ENCODE results near the gene TLK1. TPM values are rescaled to one million over a fixed set of nuclear protein-coding genes. Genes with fewer than 3 reads are reported as not detected.

Gene TLK1
- total and polyA plus RNA-seq, 2 experiments from 2014 or later = 9.2 to 21.8 TPM

- no peak overlapping the region for H3K4me2 ChIP-seq
- no peaks in the 10 kb centered on the region for H3K9me3 ChIP-seq (ENCODE audit: low read depth)
- H3K4me1 ChIP-seq (ENCODE audit: insufficient read depth) = no peaks in the 10 kb centered on the region
- 92% methylated on average over 2 of the region's 2 CpGs for WGBS (ENCODE audit: low lambda C conversion rate, missing lambda C conversion rate)
- no peaks in the 10 kb centered on the region for H3K9me2 ChIP-seq (replicated peaks; ENCODE audit: insufficient read depth)
- no peaks in the 10 kb centered on the region for H3K79me2 ChIP-seq
- no peak overlapping the region for H3K27ac ChIP-seq
- no peak for TF ChIP-seq EZH2phosphoT487 (IDR thresholded peaks at IDR 0.05; ENCODE audit: low read depth, severe bottlenecking, unreplicated experiment)
- no peak for TF ChIP-seq CTCF (IDR thresholded peaks at IDR 0.05; ENCODE audit: poor library complexity)
- no peak for TF ChIP-seq EZH2 (IDR thresholded peaks at IDR 0.05; ENCODE audit: borderline replicate concordance)
- no peak for DNase-seq (ENCODE audit: low spot score)
- no peaks in the 10 kb centered on the region for H4K20me1 ChIP-seq (ENCODE audit: insufficient read depth, poor library complexity, severe bottlenecking)
- H3K27me3 ChIP-seq = no peaks in the 10 kb centered on the region
- H3K4me3 ChIP-seq = no peak overlapping the region
- no peak overlapping the region for H2AFZ ChIP-seq
- no peaks in the 10 kb centered on the region for H3K36me3 ChIP-seq (replicated peaks; ENCODE audit: insufficient read depth, low read depth)
Measured at GRCh38 chr2:171004363-171004762, 156.3 kb downstream of the TLK1 start.

DNA sequence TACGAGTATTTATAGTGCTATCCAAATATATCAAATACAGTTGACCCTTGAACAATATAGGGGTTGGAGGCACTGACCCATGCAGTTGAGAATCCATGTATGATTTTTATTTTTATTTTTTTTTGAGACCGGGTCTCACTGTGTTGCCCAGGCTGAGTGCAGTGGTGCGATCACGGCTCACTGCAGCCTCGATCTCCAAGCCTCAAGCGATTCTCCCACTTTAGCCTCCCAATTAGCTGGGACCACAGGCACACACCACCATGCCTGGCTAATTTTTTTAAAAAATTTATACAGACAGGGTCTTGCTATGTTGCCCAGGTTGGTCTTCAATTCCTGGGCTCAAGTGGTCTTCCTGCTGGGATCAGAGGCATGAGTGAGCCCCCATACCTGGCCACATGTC lies 161.0 kb downstream of the TLK1 start:
- Histone ChIP-seq H3K4me3 (no peak overlapping the region), H3K79me2 (no peaks in the 10 kb centered on the region), H3K9me3 (ENCODE audit: low read depth) (no peaks in the 10 kb centered on the region), H3K4me1 (ENCODE audit: insufficient read depth) (no peaks in the 10 kb centered on the region), H3K4me2 (no peak overlapping the region), H4K20me1 (ENCODE audit: insufficient read depth, poor library complexity, severe bottlenecking) (no peaks in the 10 kb centered on the region), H3K9me2 (replicated peaks; ENCODE audit: insufficient read depth) (no peaks in the 10 kb centered on the region), H3K36me3 (replicated peaks; ENCODE audit: insufficient read depth, low read depth) (no peaks in the 10 kb centered on the region), H2AFZ (no peak overlapping the region), H3K27me3 (no peaks in the 10 kb centered on the region), H3K27ac (no peak overlapping the region)
- WGBS (ENCODE audit: low lambda C conversion rate, missing lambda C conversion rate) = 100% methylated on average over 6 of the region's 6 CpGs
- TF ChIP-seq EZH2 (IDR thresholded peaks at IDR 0.05; ENCODE audit: borderline replicate concordance) = no peak
- no peak for TF ChIP-seq EZH2phosphoT487 (IDR thresholded peaks at IDR 0.05; ENCODE audit: low read depth, severe bottlenecking, unreplicated experiment)
- no peak for TF ChIP-seq CTCF (IDR thresholded peaks at IDR 0.05; ENCODE audit: poor library complexity)
- DNase-seq (ENCODE audit: low spot score) = no peak

DNA sequence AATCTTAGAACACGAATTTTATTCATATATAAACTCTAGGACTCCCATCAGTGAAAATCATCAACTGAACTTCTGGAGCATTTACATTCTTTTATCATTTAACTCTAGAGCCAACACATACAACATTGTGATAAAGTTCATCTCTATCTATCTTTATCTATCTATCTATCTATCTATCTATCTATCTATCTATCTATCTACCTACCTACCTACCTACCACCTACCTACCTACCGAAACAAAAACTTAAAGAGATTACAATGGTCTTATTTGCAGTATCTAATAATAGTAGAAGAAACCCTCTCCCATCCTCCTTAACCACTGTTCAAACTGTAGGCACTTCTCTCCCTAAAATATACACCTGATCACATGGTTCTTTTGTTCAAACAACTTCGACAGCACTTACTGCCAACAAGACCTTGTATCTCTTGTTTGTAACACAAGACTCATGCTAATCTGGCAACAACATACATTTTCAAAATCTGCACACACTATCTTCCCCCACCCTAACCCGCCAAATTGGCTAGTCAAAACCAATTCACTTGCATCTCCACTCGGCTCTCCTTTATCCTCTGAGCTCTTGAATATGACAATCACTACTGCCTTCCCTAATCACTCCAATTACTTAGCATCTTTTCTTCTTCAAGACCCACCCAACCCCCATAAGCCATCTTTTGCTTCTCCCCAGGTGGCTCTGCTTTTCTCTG lies 162.6 kb downstream of the TLK1 start:
- Histone ChIP-seq H3K4me3 (no peak overlapping the region), H3K79me2 (no peaks in the 10 kb centered on the region), H3K4me1 (ENCODE audit: insufficient read depth) (no peaks in the 10 kb centered on the region), H4K20me1 (ENCODE audit: insufficient read depth, poor library complexity, severe bottlenecking) (no peaks in the 10 kb centered on the region), H3K36me3 (replicated peaks; ENCODE audit: insufficient read depth, low read depth) (no peaks in the 10 kb centered on the region), H3K27ac (no peak overlapping the region), H3K4me2 (no peak overlapping the region), H3K9me3 (ENCODE audit: low read depth) (no peaks in the 10 kb centered on the region), H2AFZ (no peak overlapping the region), H3K9me2 (replicated peaks; ENCODE audit: insufficient read depth) (no peaks in the 10 kb centered on the region), H3K27me3 (no peaks in the 10 kb centered on the region)
- TF ChIP-seq EZH2 (IDR thresholded peaks at IDR 0.05; ENCODE audit: borderline replicate concordance) = no peak
- TF ChIP-seq EZH2phosphoT487 (IDR thresholded peaks at IDR 0.05; ENCODE audit: low read depth, severe bottlenecking, unreplicated experiment) = no peak
- no peak for TF ChIP-seq CTCF (IDR thresholded peaks at IDR 0.05; ENCODE audit: poor library complexity)
- WGBS (ENCODE audit: low lambda C conversion rate, missing lambda C conversion rate) = 92% methylated on average over 5 of the region's 5 CpGs
- DNase-seq (ENCODE audit: low spot score) = no peak
